GM06990 (cell line): Measurements from ENCODE around the gene RAPGEF1.

Experiments
- DNase-seq: peaks from one replicate; pipeline ENCODE4 v3.0.0-alpha.2; 2011; ENCODE audit not compliant: insufficient read length; ENCODE audit errors: extremely low read depth
- H3K27me3 ChIP-seq: replicated peaks from 2 replicates; pipeline ENCODE4 v1.6.0; 2011; ENCODE audit warnings: low read length; ENCODE audit not compliant: control insufficient read depth, insufficient read depth
- H3K36me3 ChIP-seq: 2 replicates; pipeline ENCODE4 v1.5.1; 2011; ENCODE audit warnings: low read length; ENCODE audit not compliant: control insufficient read depth, insufficient read depth
- H3K4me3 ChIP-seq: replicated peaks from 2 replicates; pipeline ENCODE4 v1.5.1; 2011; ENCODE audit warnings: low read depth, mild to moderate bottlenecking, control low read depth, low read length
- TF ChIP-seq, protein P1 (sequence below): IDR thresholded peaks from 2 replicates; pipeline ENCODE4 v1.5.1; 2011; ENCODE audit warnings: low read length, control low read depth, mild to moderate bottlenecking, inconsistent platforms; ENCODE audit not compliant: insufficient read depth, poor library complexity, severe bottlenecking

The RAPGEF1 gene

DNA sequence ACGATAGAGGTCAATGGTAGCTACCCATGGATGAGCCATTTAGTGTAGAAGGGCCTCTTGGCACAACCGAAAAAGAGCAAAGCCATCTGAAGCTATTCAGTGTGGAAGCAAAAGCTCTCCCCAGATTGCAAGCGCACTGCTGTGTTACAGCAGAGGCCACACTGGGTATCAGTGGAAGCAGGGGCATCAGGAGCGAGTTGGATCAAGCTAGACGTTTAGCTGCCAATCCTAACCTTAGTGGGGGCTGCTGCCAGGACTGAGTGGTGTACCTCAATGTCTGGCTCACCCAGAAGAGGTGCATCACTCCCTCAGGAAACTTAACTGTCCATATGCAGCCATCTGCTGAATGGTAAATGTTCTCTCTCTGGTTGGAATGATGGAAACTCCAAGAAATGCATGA is 44.5 kb downstream of the RAPGEF1 start:
- TF ChIP-seq, protein P1, sequence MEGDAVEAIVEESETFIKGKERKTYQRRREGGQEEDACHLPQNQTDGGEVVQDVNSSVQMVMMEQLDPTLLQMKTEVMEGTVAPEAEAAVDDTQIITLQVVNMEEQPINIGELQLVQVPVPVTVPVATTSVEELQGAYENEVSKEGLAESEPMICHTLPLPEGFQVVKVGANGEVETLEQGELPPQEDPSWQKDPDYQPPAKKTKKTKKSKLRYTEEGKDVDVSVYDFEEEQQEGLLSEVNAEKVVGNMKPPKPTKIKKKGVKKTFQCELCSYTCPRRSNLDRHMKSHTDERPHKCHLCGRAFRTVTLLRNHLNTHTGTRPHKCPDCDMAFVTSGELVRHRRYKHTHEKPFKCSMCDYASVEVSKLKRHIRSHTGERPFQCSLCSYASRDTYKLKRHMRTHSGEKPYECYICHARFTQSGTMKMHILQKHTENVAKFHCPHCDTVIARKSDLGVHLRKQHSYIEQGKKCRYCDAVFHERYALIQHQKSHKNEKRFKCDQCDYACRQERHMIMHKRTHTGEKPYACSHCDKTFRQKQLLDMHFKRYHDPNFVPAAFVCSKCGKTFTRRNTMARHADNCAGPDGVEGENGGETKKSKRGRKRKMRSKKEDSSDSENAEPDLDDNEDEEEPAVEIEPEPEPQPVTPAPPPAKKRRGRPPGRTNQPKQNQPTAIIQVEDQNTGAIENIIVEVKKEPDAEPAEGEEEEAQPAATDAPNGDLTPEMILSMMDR, result no peak
- H3K4me3 ChIP-seq, result no peak overlapping the region
- no peaks in the 10 kb centered on the region for H3K27me3 ChIP-seq
- DNase-seq, result no peak
- H3K36me3 ChIP-seq, result no peaks in the 10 kb centered on the region; the same call in none of the 2 replicates

DNA sequence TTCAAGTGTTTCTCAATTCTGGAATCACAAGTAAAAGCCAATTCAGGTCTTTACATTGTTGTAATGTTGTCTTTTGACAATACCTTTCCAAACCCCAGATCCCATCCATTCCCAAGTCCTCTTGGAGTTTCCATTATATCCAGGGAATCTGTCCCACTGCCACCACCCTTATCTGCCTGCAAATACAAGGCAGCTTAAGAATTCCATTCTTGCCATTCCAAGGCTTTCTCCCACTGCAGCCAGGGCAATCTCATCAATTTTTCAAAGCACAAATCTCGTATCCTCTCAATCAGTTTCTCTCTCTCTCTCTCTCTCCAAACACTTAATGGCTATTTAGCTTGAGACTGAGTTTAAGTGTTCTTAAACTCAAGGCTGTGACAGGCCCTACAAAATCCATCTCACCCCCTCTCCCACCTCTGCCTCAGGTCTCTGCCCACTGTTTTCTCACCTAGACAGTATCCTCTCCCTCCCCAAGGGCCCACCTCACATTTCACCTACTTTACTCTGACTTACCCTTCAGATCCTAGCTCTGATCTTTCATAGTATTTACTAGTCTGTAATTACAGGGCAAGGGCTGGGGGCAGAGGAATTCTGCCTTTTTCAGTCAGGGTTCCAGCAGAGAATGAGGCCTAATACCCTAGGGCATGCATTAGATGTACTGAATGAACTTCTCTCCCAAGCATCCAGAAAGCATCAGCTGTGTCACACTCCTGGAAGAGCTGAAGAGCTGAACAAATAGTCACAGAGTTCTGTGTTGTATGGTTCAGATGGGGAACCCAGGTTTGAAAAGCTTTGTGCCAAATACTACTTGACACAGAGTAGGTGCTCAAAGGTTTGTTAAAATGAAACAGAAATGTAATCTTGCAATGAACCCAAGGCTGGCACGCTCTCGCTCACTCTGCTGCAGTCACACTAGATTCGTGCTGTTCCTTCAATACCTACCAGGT is 46.0 kb downstream of the RAPGEF1 start:
- Histone ChIP-seq H3K36me3 (no peaks in the 10 kb centered on the region; the same call in 1 of the 2 replicates), H3K27me3 (no peaks in the 10 kb centered on the region), H3K4me3 (no peak overlapping the region)
- DNase-seq, result no peak
- TF ChIP-seq, protein P1, result no peak

DNA sequence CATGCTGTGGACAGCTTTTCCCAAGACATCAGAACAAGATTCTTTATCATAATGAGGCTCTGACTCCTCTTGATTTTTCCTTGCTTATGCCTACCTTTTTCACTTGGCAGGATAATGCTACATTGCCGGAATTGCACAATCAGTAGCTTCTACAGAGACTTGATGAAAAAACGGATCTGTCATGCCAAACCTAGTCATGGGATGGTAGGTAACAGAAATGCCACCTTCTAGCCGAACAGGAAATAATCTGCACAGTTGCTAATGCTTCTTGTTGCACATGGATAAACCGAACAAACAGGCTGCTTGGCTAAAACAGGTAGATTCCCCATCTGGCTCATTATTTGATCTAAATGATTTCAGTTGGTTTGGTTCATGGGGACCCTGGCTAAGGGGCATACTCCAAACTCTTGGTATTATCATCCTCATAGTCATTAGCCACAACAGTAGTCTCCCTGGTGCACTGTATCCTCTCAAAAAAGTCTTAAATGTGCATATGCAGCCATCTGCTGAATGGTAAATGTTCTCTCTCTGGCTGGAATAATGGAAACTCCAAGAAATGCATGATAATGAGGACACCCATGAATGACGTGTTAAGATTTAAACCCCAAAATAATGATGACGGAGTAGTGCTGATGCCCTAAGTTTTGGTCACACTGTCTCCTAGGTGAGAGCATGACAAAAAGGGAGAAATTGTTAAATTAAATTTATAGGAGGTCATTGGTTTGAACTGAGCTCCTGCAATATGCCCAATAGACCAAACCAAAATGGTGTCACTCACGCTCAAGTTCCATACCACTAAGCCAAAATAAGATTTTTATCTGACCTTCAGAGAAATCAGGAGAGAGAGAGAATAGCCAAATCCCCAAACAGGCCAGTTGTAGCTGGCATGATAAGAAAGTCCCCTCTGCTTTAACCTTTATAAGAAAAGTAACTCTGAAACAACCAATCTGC is 47.0 kb downstream of the RAPGEF1 start:
- TF ChIP-seq, protein P1, result no peak
- H3K36me3 ChIP-seq, result peaks cover 1% of the 10 kb centered on the region; the same call in 1 of the 2 replicates
- no peaks in the 10 kb centered on the region for H3K27me3 ChIP-seq
- no peak for DNase-seq
- H3K4me3 ChIP-seq, result no peak overlapping the region

DNA sequence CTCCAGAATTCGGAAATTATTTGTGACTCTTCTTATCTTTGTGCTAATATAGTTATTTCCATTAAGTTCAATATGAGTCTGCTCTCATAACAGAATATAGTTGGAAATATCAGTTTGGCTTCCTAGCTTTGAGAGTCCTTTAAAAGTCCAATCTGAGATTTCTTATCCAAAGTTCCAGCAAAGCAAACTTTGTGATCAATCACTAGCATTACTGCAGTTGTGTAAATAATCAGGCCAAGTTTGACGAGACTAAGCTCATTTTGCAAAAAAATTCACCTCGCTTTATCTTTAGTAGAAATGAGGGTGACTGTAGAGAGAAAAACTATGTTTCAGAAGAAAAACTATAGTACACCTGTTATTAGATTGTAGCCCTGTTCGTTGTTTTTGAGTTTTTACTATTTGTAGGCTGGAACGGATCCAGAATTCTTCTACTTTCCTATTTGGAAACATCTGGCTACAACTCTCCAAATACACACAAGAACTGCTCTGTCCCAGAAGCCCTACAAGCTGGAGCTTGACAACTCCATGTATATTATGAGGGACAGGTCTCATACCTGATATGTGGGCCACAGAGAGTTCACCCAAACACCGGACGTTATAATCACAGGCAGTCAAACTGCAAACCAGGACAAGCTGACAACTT is 47.8 kb downstream of the RAPGEF1 start:
- TF ChIP-seq, protein P1, result no peak
- no peaks in the 10 kb centered on the region for H3K27me3 ChIP-seq
- H3K36me3 ChIP-seq, result peaks cover 1% of the 10 kb centered on the region; the same call in 1 of the 2 replicates
- DNase-seq, result no peak
- H3K4me3 ChIP-seq, result no peak overlapping the region

DNA sequence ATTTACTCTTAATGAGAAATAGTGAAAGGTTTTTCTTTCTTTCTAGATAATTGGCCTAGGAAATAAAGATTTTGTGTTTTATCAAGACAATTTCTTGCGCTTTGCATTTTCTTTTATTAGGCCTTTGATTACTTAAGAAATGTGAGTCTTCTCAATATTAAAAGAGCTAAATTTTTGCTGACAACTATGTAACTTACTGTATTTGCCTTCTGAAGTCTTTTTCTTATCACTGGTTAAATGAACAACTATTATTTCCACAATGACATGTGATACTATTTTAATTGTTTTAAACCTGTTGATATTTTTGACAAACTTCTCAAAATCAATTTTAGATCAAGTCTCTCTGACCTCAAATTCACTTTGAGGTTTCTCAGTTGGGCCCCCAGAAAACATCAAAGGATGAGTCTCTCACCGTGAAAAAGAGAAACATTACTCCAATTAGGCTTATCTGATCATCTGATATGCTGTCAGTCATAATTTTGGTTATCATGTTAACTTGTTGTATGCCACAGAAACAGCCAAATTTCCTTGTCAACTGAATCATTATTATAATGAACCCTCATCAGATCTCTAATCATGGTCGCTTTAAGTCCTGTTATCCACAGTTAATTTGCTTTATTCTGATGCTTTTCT is 48.8 kb downstream of the RAPGEF1 start:
- no peak for DNase-seq
- no peak overlapping the region for H3K4me3 ChIP-seq
- TF ChIP-seq, protein P1, result no peak
- H3K27me3 ChIP-seq, result no peaks in the 10 kb centered on the region
- peaks cover 1% of the 10 kb centered on the region; the same call in 1 of the 2 replicates for H3K36me3 ChIP-seq
